Natural killer cell (primary cell): Measurements from ENCODE around the gene ZNF610. TPM values are rescaled to one million over a fixed set of nuclear protein-coding genes. Genes with fewer than 3 reads are reported as not detected.

Experiments used
- ATAC-seq, 3 donors: fragments of 150-1000 bp in 2 of 3; fragments of 200-7000 bp in 1 of 3; cut with Tn5 transposase; 1 replicate in 1 of 3; 2 replicates in 2 of 3; pipeline ENCODE4 v1.10.0; 2021; ENCODE audit warnings: mild to moderate bottlenecking in 2 of 3, moderate library complexity in 2 of 3
- DNase-seq, 2 donors: peaks; one replicate each; pipeline versions ENCODE4 v3.0.0 to v3.0.0-alpha.2; 2013 to 2021; ENCODE audit warnings: mixed read lengths in 1 of 2
- H3K27ac ChIP-seq: one replicate; pipeline ENCODE4 v1.5.1; 2013; ENCODE audit warnings: mild to moderate bottlenecking, low read length
- H3K27me3 ChIP-seq: one replicate; pipeline ENCODE4 v1.6.1; 2013; ENCODE audit warnings: low read length; ENCODE audit not compliant: control insufficient read depth, insufficient read depth
- H3K36me3 ChIP-seq: one replicate; pipeline ENCODE4 v1.6.1; 2013; ENCODE audit warnings: low read length; ENCODE audit not compliant: control insufficient read depth, insufficient read depth
- H3K4me1 ChIP-seq: one replicate; pipeline ENCODE4 v1.6.1; 2013; ENCODE audit warnings: low read length; ENCODE audit not compliant: control insufficient read depth, insufficient read depth
- H3K4me3 ChIP-seq: one replicate; pipeline ENCODE4 v1.5.1; 2013; ENCODE audit warnings: low read length
- H3K9me3 ChIP-seq: one replicate; pipeline ENCODE4 v1.6.1; 2013; ENCODE audit warnings: low read length; ENCODE audit not compliant: control insufficient read depth, insufficient read depth
- H3K27ac Mint-ChIP-seq, 2 donors: one replicate each; pipeline ENCODE4 v1.8.0; 2022; ENCODE audit warnings: mild to moderate bottlenecking in 2 of 2, mixed read lengths in 2 of 2, moderate library complexity in 1 of 2
- H3K27me3 Mint-ChIP-seq, 2 donors: one replicate each; pipeline ENCODE4 v1.8.0; 2022; ENCODE audit warnings: low read depth in 2 of 2, mixed read lengths in 2 of 2
- H3K36me3 Mint-ChIP-seq: one replicate; pipeline ENCODE4 v1.8.0; 2022; ENCODE audit warnings: mixed read lengths
- H3K4me1 Mint-ChIP-seq, 2 donors: one replicate each; pipeline ENCODE4 v1.8.0; 2022; ENCODE audit warnings: mixed read lengths in 2 of 2
- H3K4me3 Mint-ChIP-seq: one replicate; pipeline ENCODE4 v1.8.0; 2022; ENCODE audit warnings: mild to moderate bottlenecking, moderate library complexity, mixed read lengths
- H3K9me3 Mint-ChIP-seq, 2 donors: one replicate each; pipeline ENCODE4 v1.8.0; 2022; ENCODE audit warnings: mixed read lengths in 2 of 2
- WGBS: methylation state at CpG from one replicate; pipeline ENCODE4 v1.1.7; 2013; ENCODE audit warnings: missing lambda C conversion rate; ENCODE audit not compliant: insufficient coverage; 5-methylcytosine and 5-hydroxymethylcytosine counted together
- intact Hi-C: fragments of 100-400 bp; cut with micrococcal nuclease; formaldehyde crosslinking; loops from one replicate; pipeline ENCODE4 v1.14.2; 2022
- total RNA-seq, 4 donors: library from RNA; stranded (reverse); fragments of 120-200 nt in 1 of 4; gene quantifications; one replicate each; pipeline versions ENCODE4 v1.2.3 to v1.2.4, GENCODE V29; 2013 to 2022
- TF ChIP-seq, protein P1 (sequence below): fragments of 200-600 bp; IDR thresholded peaks from one replicate; pipeline ENCODE4 v1.8.0; 2022; ENCODE audit warnings: antibody characterized with exemption

The ZNF610 gene
- total RNA-seq, 3 donors from 2014 or later (not counting 1 experiment from before 2014, with no cell fraction given), result 0.68 to 0.86 (median 0.82) TPM

DNA sequence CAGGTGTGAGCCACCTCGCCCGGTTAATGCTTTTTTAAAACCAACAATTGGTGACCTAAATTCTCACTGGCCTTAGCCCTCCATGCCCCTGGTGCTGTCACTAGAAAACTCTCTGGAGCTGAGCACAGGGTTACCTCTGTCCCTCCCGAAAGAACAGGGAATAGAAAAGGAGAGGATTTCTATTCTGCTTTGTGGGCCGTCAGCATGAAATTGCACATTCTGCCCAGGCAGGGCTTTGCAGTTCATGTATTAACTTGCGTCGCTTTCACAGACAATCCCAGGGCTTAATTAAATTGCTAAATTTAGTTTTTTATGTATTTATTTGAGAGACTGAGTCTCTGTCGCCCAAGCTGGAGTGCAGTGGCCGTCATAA lies 39.7 kb upstream of the ZNF610 start:
- H3K36me3 Mint-ChIP-seq, result peaks cover 12% of the 10 kb centered on the region
- no peaks in the 10 kb centered on the region for H3K27me3 Mint-ChIP-seq
- peaks cover 14% of the 10 kb centered on the region for H3K4me1 ChIP-seq
- intact Hi-C loops, result loop anchor here (2.0 kb wide), 2 partner anchors 26 to 40 kb away; partner anchors contain the start of gene ZNF610
- H3K9me3 ChIP-seq, result peaks cover 15% of the 10 kb centered on the region
- TF ChIP-seq, protein P1, sequence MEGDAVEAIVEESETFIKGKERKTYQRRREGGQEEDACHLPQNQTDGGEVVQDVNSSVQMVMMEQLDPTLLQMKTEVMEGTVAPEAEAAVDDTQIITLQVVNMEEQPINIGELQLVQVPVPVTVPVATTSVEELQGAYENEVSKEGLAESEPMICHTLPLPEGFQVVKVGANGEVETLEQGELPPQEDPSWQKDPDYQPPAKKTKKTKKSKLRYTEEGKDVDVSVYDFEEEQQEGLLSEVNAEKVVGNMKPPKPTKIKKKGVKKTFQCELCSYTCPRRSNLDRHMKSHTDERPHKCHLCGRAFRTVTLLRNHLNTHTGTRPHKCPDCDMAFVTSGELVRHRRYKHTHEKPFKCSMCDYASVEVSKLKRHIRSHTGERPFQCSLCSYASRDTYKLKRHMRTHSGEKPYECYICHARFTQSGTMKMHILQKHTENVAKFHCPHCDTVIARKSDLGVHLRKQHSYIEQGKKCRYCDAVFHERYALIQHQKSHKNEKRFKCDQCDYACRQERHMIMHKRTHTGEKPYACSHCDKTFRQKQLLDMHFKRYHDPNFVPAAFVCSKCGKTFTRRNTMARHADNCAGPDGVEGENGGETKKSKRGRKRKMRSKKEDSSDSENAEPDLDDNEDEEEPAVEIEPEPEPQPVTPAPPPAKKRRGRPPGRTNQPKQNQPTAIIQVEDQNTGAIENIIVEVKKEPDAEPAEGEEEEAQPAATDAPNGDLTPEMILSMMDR, result no peak
- H3K36me3 ChIP-seq, result peaks cover 18% of the 10 kb centered on the region
- H3K4me3 ChIP-seq, result peak overlapping the region; percentile 87
- 22% methylated on average over 8 of the region's 8 CpGs for WGBS
- DNase-seq, result peak in 1 of 2 donors; percentile 16
- H3K27ac ChIP-seq, result peak overlapping the region; percentile 56
- H3K27ac Mint-ChIP-seq, result peak overlapping the region; percentile 84 to 94
- peak in 2 of 3 donors; percentile 3 to 4 for ATAC-seq
- H3K4me3 Mint-ChIP-seq, result peak overlapping the region; percentile 82
- peaks cover 18 to 27% of the 10 kb centered on the region in 2 donors for H3K4me1 Mint-ChIP-seq
- H3K27me3 ChIP-seq, result no peaks in the 10 kb centered on the region
- peaks cover 0 to 3% of the 10 kb centered on the region in 2 donors for H3K9me3 Mint-ChIP-seq

DNA sequence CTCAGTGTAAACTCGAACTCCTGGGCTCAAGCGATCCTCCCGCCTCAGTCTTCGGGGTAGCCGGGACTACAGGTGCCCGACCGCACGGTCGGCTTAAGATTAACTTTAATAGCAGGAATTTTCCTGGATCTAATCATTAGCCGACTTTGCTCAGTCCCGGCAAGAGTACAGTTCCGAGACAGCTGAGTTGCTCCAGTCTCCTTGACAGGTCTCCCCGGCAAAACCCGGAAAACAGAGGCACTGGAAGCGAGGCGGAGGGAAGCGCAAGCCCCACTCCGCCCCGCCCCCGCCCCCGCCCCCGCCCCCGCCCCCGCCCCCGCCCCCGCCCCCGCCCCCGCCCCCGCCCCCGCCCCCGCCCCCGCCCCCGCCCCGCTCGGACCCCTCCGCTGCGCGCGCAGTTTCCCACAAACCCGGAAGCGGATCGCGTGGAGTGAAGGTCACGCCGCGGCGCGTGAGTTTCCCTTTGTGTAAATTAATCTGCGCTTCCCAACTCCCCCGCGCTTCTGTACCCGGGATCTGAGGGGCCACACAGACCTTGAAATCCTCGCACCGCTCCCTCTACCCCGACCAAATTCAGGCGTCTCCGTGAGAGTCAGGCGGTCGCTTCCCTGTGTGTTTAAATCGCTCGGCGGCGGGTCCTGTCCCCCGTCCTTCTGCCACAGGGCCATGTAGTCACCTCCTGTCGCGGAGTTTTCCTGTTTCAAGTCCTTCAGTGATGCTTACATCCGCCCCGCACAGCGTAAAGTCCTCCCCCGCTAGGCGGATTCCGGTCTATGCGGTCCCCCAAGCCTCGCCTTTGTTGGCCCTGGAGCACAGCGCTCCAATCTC lies 39.1 kb upstream of the ZNF610 start, which contains the start of gene ZNF480:
TSS of gene ZNF480 (plus strand) at position 397 of the 828 bp plus-strand sequence. CDS start 3,244 bp downstream, outside the sequence.
- H3K27me3 ChIP-seq, result no peaks in the 10 kb centered on the region
- peak; percentile 87 to 95 for DNase-seq
- peak within 1 kb of the TSS; percentile 94 for H3K4me3 ChIP-seq
- H3K27ac Mint-ChIP-seq, result peak within 1 kb of the TSS; percentile 84 to 94
- peaks cover 18% of the 10 kb centered on the region for H3K36me3 Mint-ChIP-seq
- H3K36me3 ChIP-seq, result peaks cover 23% of the 10 kb centered on the region
- H3K4me1 ChIP-seq, result peaks cover 14% of the 10 kb centered on the region
- H3K27me3 Mint-ChIP-seq, result no peaks in the 10 kb centered on the region
- H3K4me3 Mint-ChIP-seq, result peak within 1 kb of the TSS; percentile 99
- ATAC-seq, result peak; percentile 87 to 89 (median 87)
- WGBS, result under 1% methylated on average over 71 of the region's 75 CpGs
- intact Hi-C loops, result loop anchor here (2.0 kb wide), 2 partner anchors 26 to 40 kb away; partner anchors contain the start of gene ZNF610
- TF ChIP-seq, protein P1, result no peak
- peaks cover 18 to 27% of the 10 kb centered on the region in 2 donors for H3K4me1 Mint-ChIP-seq
- H3K27ac ChIP-seq, result peak within 1 kb of the TSS; percentile 94
- peaks cover 15% of the 10 kb centered on the region for H3K9me3 ChIP-seq
- peaks cover 0 to 3% of the 10 kb centered on the region in 2 donors for H3K9me3 Mint-ChIP-seq

DNA sequence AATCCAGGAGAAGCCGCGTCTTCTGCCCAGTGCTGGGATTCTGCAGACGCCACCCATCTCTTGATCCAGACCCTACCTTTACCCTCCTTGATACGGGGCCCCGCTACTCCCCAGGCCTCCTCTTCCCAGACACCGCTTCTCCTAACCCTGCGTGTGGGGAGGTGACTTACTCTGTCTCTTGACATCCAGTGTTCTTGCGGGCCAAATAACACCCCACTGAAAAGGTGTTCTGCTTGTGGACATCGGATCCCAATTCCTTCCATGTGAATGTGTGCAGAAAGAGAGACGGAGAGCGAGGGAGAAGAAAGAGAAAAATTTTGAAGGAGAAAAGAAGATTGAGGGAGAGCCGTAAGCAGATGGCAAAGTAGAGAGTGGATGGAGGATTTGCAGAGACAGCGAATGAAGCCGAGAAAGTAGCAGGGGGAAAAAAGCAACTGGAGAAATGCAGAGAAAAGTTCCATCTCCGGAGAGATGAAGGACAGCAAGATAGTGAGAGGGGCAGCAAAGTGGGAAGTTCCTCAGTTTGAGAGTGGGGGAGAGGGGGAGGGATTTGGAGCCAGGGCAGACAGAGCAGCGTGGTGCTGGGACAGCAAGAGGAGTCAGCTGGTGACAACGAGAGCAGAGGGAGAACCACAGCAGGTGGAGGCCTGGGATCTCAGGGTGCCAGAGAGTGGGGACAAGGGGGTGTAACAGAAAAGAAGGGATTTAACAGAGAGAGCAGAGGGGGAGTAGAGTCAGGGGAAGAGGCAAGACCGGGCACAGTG lies 38.3 kb upstream of the ZNF610 start:
- no peak for DNase-seq

More for the DNA sequence above, 38.3 kb upstream of the ZNF610 start:
- Histone ChIP-seq H3K36me3 (peaks cover 27% of the 10 kb centered on the region), H3K27ac (peak overlapping the region; percentile 94), H3K9me3 (peaks cover 14% of the 10 kb centered on the region), H3K4me3 (peak overlapping the region; percentile 94), H3K27me3 (no peaks in the 10 kb centered on the region), H3K4me1 (peaks cover 14% of the 10 kb centered on the region)
- no peaks in the 10 kb centered on the region for H3K27me3 Mint-ChIP-seq
- peaks cover 26% of the 10 kb centered on the region for H3K36me3 Mint-ChIP-seq
- H3K4me3 Mint-ChIP-seq, result peak overlapping the region; percentile 99
- TF ChIP-seq, protein P1, result no peak
- WGBS, result 30% methylated on average over 17 of the region's 18 CpGs
- no peak for ATAC-seq
- peaks cover 0 to 3% of the 10 kb centered on the region in 2 donors for H3K9me3 Mint-ChIP-seq
- intact Hi-C loops, result loop anchor here (2.0 kb wide), 2 partner anchors 27 to 39 kb away; partner anchors contain the start of gene ZNF610
- H3K27ac Mint-ChIP-seq, result peak overlapping the region; percentile 84 to 94
- peaks cover 18 to 27% of the 10 kb centered on the region in 2 donors for H3K4me1 Mint-ChIP-seq
